WTC11 (cell line): ENCODE data around the gene SOX5. TPM values are rescaled to one million over a fixed set of nuclear protein-coding genes. Genes with fewer than 3 reads are reported as not detected.

Experiments
- ATAC-seq: fragments of 200-7000 bp; cut with Tn5 transposase; 2 replicates; pipeline ENCODE4 v1.10.0; 2021; ENCODE audit warnings: mild to moderate bottlenecking, moderate library complexity
- CTCF ChIA-PET: fragments of 300-600 bp; sonication (Branson Sonifier 250); formaldehyde crosslinking; loops from one replicate; lab custom pipeline; 2021; ENCODE audit warnings: antibody characterized with exemption; lab: Charles Lee
- POLR2A ChIA-PET: fragments of 350-600 bp; sonication (Branson Sonifier 250); formaldehyde crosslinking; loops from one replicate; lab custom pipeline; 2021; ENCODE audit warnings: antibody characterized with exemption; lab: Charles Lee
- DNase-seq: peaks from one replicate; pipeline ENCODE4 v3.0.0; 2021; ENCODE audit warnings: low spot score
- H3K27ac Mint-ChIP-seq: 2 replicates; pipeline ENCODE4 v1.8.0; 2021; ENCODE audit warnings: mixed read lengths
- H3K27me3 Mint-ChIP-seq: 2 replicates; pipeline ENCODE4 v1.8.0; 2021; ENCODE audit warnings: low read depth, mild to moderate bottlenecking, moderate library complexity, mixed read lengths
- H3K36me3 Mint-ChIP-seq: 2 replicates; pipeline ENCODE4 v1.8.0; 2021; ENCODE audit warnings: mixed read lengths
- H3K4me1 Mint-ChIP-seq: 2 replicates; pipeline ENCODE4 v1.8.0; 2022; ENCODE audit warnings: mixed read lengths
- H3K4me3 Mint-ChIP-seq: 2 replicates; pipeline ENCODE4 v1.8.0; 2021; ENCODE audit warnings: mild to moderate bottlenecking, moderate library complexity, mixed read lengths
- H3K9me3 Mint-ChIP-seq: 2 replicates; pipeline ENCODE4 v1.8.0; 2021; ENCODE audit warnings: mixed read lengths
- CBFB ChIP-seq: sonication (generic); formaldehyde crosslinking; IDR thresholded peaks from 2 replicates; pipeline ENCODE4 v1.8.1; 2022; ENCODE audit warnings: mild to moderate bottlenecking, low read depth, missing genetic modification reagents
- ETV6 ChIP-seq: sonication (generic); formaldehyde crosslinking; IDR thresholded peaks from 2 replicates; pipeline ENCODE4 v1.8.1; 2022; ENCODE audit warnings: mild to moderate bottlenecking, missing genetic modification reagents
- HMGA2 ChIP-seq: fragments of 250-450 bp; sonication (Bioruptor Pico); IDR thresholded peaks from 2 replicates; pipeline ENCODE4 v1.4.0; 2021; ENCODE audit warnings: mild to moderate bottlenecking, moderate library complexity
- JAZF1 ChIP-seq: fragments of 250-450 bp; sonication (Bioruptor Pico); IDR thresholded peaks from 2 replicates; pipeline ENCODE4 v1.9.0; 2021; ENCODE audit warnings: moderate library complexity, mild to moderate bottlenecking, inconsistent platforms
- JUN ChIP-seq: sonication (generic); formaldehyde crosslinking; IDR thresholded peaks from 2 replicates; pipeline ENCODE4 v1.8.0; 2023; ENCODE audit warnings: mild to moderate bottlenecking, missing genetic modification reagents
- PRDM15 ChIP-seq: sonication (generic); formaldehyde crosslinking; IDR thresholded peaks from 2 replicates; pipeline ENCODE4 v1.8.0; 2022; ENCODE audit warnings: missing genetic modification reagents
- SMAD4 ChIP-seq: sonication (generic); formaldehyde crosslinking; IDR thresholded peaks from 2 replicates; pipeline ENCODE4 v1.8.0; 2022; ENCODE audit warnings: mild to moderate bottlenecking, missing genetic modification reagents
- STAT6 ChIP-seq: sonication (generic); formaldehyde crosslinking; conservative IDR thresholded peaks from 2 replicates; pipeline ENCODE4 v1.8.1; 2023; ENCODE audit warnings: mild to moderate bottlenecking, low read depth, missing genetic modification reagents, moderate library complexity
- TP53 ChIP-seq: sonication (generic); formaldehyde crosslinking; IDR thresholded peaks from 2 replicates; pipeline ENCODE4 v1.8.1; 2023; ENCODE audit warnings: mild to moderate bottlenecking, missing genetic modification reagents
- ZBTB21 ChIP-seq: sonication (generic); formaldehyde crosslinking; IDR thresholded peaks from 2 replicates; pipeline ENCODE4 v1.8.1; 2023; ENCODE audit warnings: mild to moderate bottlenecking, missing genetic modification reagents, borderline replicate concordance
- ZNF219 ChIP-seq: sonication (generic); formaldehyde crosslinking; IDR thresholded peaks from 2 replicates; pipeline ENCODE4 v1.8.0; 2023; ENCODE audit warnings: missing genetic modification reagents, mild to moderate bottlenecking, borderline replicate concordance
- ZNF232 ChIP-seq: sonication (generic); formaldehyde crosslinking; IDR thresholded peaks from 2 replicates; pipeline ENCODE4 v1.8.0; 2022; ENCODE audit warnings: mild to moderate bottlenecking, missing genetic modification reagents
- ZNF416 ChIP-seq: fragments of 250-450 bp; sonication (Bioruptor Pico); IDR thresholded peaks from 2 replicates; pipeline ENCODE4 v1.9.0; 2021; ENCODE audit warnings: mild to moderate bottlenecking, inconsistent platforms
- total RNA-seq: library from RNA; stranded (reverse); gene quantifications from 3 replicates; pipeline ENCODE4 v1.2.3, GENCODE V29; 2021
- TF ChIP-seq, protein P1 (sequence below): fragments of 250-450 bp; sonication (Bioruptor Pico); IDR thresholded peaks from 2 replicates; pipeline ENCODE4 v1.8.0; 2021; ENCODE audit warnings: mild to moderate bottlenecking
- TF ChIP-seq, protein P2 (sequence below): sonication (generic); formaldehyde crosslinking; IDR thresholded peaks from 2 replicates; pipeline ENCODE4 v1.8.0; 2023; ENCODE audit warnings: missing genetic modification reagents
- TF ChIP-seq, protein P3 (sequence below): sonication (generic); formaldehyde crosslinking; IDR thresholded peaks from 2 replicates; pipeline ENCODE4 v1.8.1; 2023; ENCODE audit warnings: mild to moderate bottlenecking, missing genetic modification reagents
- TF ChIP-seq, protein P4 (sequence below): sonication (generic); formaldehyde crosslinking; IDR thresholded peaks from 2 replicates; pipeline ENCODE4 v1.8.1; 2022; ENCODE audit warnings: missing genetic modification reagents, borderline replicate concordance
- TF ChIP-seq, protein P5 (sequence below): fragments of 250-450 bp; sonication (Bioruptor Pico); IDR thresholded peaks from 2 replicates; pipeline ENCODE4 v1.9.0; 2021; ENCODE audit warnings: mild to moderate bottlenecking, borderline replicate concordance

Gene SOX5
- total RNA-seq, 1 experiment from 2014 or later, result 2.3 TPM

DNA sequence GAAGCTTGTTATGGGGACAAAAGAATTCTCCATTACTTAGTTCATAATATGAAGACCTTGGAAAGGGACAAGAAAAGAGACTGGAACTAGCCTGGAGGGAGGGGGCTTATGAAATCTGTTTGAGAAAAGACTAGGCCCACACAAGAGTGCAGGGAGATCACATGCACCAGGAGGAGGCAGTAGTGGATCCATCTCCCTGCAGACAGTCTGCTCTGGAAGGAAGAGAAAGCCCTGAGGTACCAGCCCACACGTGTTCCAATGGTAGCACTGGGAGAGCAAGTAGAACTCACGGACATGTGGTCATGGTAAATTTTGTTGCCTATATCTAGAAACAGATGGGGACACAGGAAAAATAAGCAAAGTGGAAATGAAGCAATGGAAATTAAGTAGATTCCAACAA lies 445.4 kb downstream of the SOX5 start (continued):
- no peak for TF ChIP-seq PRDM15 (CRISPR knock-in tag)
- no peak for TF ChIP-seq ZNF219
- no peak for TF ChIP-seq JAZF1 (CRISPR knock-in tag)
- TF ChIP-seq, protein P1, sequence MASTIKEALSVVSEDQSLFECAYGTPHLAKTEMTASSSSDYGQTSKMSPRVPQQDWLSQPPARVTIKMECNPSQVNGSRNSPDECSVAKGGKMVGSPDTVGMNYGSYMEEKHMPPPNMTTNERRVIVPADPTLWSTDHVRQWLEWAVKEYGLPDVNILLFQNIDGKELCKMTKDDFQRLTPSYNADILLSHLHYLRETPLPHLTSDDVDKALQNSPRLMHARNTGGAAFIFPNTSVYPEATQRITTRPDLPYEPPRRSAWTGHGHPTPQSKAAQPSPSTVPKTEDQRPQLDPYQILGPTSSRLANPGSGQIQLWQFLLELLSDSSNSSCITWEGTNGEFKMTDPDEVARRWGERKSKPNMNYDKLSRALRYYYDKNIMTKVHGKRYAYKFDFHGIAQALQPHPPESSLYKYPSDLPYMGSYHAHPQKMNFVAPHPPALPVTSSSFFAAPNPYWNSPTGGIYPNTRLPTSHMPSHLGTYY, result no peak
- TF ChIP-seq, protein P2, sequence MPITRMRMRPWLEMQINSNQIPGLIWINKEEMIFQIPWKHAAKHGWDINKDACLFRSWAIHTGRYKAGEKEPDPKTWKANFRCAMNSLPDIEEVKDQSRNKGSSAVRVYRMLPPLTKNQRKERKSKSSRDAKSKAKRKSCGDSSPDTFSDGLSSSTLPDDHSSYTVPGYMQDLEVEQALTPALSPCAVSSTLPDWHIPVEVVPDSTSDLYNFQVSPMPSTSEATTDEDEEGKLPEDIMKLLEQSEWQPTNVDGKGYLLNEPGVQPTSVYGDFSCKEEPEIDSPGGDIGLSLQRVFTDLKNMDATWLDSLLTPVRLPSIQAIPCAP (CRISPR knock-in tag), result no peak
- no peak for TF ChIP-seq SMAD4
- no peak for TF ChIP-seq ZNF416 (CRISPR knock-in tag)
- TF ChIP-seq, protein P3, sequence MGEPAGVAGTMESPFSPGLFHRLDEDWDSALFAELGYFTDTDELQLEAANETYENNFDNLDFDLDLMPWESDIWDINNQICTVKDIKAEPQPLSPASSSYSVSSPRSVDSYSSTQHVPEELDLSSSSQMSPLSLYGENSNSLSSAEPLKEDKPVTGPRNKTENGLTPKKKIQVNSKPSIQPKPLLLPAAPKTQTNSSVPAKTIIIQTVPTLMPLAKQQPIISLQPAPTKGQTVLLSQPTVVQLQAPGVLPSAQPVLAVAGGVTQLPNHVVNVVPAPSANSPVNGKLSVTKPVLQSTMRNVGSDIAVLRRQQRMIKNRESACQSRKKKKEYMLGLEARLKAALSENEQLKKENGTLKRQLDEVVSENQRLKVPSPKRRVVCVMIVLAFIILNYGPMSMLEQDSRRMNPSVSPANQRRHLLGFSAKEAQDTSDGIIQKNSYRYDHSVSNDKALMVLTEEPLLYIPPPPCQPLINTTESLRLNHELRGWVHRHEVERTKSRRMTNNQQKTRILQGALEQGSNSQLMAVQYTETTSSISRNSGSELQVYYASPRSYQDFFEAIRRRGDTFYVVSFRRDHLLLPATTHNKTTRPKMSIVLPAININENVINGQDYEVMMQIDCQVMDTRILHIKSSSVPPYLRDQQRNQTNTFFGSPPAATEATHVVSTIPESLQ (CRISPR knock-in tag), result no peak
- TF ChIP-seq ZBTB21 (CRISPR knock-in tag), result no peak

GRCh38 chr12:23503544-23503943 lies 445.9 kb downstream of the SOX5 start:
- DNase-seq, result no peak
- no peak overlapping the region for H3K4me3 Mint-ChIP-seq
- H3K36me3 Mint-ChIP-seq, result peaks cover 13% of the 10 kb centered on the region
- 0 out of 2 replicates have a peak, but pooled peaks have one; percentile 13 for ATAC-seq
- no peak overlapping the region for H3K27ac Mint-ChIP-seq
- ChIA-PET CTCF (interaction anchor here (0.8 to 1.1 kb wide), 2 partner anchors 546 to 1224 kb away, joined by 3 read pairs; no protein-coding TSS in a partner anchor), POLR2A (no interaction called here)
- no peaks in the 10 kb centered on the region; the same call in 1 of the 2 replicates for H3K27me3 Mint-ChIP-seq
- peaks cover 18% of the 10 kb centered on the region for H3K9me3 Mint-ChIP-seq
- peaks cover 41% of the 10 kb centered on the region for H3K4me1 Mint-ChIP-seq
- TF ChIP-seq CBFB (CRISPR knock-in tag), result no peak
- no peak for TF ChIP-seq HMGA2 (CRISPR knock-in tag)
- TF ChIP-seq ZNF219, result no peak
- no peak for TF ChIP-seq JUN (CRISPR knock-in tag)
- TF ChIP-seq, protein P4, sequence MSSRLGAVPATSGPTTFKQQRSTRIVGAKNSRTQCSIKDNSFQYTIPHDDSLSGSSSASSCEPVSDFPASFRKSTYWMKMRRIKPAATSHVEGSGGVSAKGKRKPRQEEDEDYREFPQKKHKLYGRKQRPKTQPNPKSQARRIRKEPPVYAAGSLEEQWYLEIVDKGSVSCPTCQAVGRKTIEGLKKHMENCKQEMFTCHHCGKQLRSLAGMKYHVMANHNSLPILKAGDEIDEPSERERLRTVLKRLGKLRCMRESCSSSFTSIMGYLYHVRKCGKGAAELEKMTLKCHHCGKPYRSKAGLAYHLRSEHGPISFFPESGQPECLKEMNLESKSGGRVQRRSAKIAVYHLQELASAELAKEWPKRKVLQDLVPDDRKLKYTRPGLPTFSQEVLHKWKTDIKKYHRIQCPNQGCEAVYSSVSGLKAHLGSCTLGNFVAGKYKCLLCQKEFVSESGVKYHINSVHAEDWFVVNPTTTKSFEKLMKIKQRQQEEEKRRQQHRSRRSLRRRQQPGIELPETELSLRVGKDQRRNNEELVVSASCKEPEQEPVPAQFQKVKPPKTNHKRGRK (CRISPR knock-in tag), result no peak
- no peak for TF ChIP-seq STAT6 (CRISPR knock-in tag)
- no peak for TF ChIP-seq JAZF1 (CRISPR knock-in tag)
- TF ChIP-seq, protein P5, sequence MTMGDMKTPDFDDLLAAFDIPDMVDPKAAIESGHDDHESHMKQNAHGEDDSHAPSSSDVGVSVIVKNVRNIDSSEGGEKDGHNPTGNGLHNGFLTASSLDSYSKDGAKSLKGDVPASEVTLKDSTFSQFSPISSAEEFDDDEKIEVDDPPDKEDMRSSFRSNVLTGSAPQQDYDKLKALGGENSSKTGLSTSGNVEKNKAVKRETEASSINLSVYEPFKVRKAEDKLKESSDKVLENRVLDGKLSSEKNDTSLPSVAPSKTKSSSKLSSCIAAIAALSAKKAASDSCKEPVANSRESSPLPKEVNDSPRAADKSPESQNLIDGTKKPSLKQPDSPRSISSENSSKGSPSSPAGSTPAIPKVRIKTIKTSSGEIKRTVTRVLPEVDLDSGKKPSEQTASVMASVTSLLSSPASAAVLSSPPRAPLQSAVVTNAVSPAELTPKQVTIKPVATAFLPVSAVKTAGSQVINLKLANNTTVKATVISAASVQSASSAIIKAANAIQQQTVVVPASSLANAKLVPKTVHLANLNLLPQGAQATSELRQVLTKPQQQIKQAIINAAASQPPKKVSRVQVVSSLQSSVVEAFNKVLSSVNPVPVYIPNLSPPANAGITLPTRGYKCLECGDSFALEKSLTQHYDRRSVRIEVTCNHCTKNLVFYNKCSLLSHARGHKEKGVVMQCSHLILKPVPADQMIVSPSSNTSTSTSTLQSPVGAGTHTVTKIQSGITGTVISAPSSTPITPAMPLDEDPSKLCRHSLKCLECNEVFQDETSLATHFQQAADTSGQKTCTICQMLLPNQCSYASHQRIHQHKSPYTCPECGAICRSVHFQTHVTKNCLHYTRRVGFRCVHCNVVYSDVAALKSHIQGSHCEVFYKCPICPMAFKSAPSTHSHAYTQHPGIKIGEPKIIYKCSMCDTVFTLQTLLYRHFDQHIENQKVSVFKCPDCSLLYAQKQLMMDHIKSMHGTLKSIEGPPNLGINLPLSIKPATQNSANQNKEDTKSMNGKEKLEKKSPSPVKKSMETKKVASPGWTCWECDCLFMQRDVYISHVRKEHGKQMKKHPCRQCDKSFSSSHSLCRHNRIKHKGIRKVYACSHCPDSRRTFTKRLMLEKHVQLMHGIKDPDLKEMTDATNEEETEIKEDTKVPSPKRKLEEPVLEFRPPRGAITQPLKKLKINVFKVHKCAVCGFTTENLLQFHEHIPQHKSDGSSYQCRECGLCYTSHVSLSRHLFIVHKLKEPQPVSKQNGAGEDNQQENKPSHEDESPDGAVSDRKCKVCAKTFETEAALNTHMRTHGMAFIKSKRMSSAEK (CRISPR knock-in tag), result no peak
- TF ChIP-seq TP53 (CRISPR knock-in tag), result no peak
- TF ChIP-seq ZNF232 (CRISPR knock-in tag), result no peak
- TF ChIP-seq, protein P1, result no peak
- no peak for TF ChIP-seq ETV6
